ENCODE data around the gene MYO16.

MYO16 gene

DNA sequence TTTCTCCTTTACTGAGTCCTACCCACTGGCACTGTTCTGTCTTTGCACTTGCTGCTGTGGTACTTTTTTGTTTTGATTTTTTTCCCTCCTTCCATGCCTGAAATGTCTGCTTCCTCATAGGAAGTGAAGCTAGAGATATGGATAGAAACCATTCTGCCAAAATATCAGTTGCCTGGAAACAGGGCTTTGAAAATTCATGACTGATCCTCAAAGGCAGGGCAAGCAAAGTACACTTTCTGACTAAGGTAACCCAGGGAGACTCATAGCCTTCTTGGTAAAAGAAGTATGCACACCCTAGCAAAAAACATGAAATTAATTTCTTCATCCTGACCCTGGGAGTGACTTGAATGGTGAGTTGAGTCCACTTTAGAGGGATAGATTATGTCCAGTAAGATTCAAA, 329.8 kb downstream of the MYO16 start:
- H3K4me2 ChIP-seq (ENCODE audit: low read length): no peak overlapping the region
- H3K27ac ChIP-seq (ENCODE audit: low read depth, low read length): no peak overlapping the region
- no peaks in the 10 kb centered on the region for H3K4me1 ChIP-seq (ENCODE audit: control insufficient read depth, low read length)
- no peaks in the 10 kb centered on the region for H4K20me1 ChIP-seq (ENCODE audit: control insufficient read depth, insufficient read depth, low read depth, low read length)
- no peaks in the 10 kb centered on the region for H3K79me2 ChIP-seq (ENCODE audit: control insufficient read depth, low read length)
- H3K4me3 ChIP-seq (ENCODE audit: low read length): no peak overlapping the region
- no peaks in the 10 kb centered on the region for H3F3A ChIP-seq (ENCODE audit: control insufficient read depth, insufficient read depth)
- no peaks in the 10 kb centered on the region for H3K36me3 ChIP-seq (ENCODE audit: control insufficient read depth, low read length)
- TF ChIP-seq, protein P1, sequence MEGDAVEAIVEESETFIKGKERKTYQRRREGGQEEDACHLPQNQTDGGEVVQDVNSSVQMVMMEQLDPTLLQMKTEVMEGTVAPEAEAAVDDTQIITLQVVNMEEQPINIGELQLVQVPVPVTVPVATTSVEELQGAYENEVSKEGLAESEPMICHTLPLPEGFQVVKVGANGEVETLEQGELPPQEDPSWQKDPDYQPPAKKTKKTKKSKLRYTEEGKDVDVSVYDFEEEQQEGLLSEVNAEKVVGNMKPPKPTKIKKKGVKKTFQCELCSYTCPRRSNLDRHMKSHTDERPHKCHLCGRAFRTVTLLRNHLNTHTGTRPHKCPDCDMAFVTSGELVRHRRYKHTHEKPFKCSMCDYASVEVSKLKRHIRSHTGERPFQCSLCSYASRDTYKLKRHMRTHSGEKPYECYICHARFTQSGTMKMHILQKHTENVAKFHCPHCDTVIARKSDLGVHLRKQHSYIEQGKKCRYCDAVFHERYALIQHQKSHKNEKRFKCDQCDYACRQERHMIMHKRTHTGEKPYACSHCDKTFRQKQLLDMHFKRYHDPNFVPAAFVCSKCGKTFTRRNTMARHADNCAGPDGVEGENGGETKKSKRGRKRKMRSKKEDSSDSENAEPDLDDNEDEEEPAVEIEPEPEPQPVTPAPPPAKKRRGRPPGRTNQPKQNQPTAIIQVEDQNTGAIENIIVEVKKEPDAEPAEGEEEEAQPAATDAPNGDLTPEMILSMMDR (IDR thresholded peaks at IDR 0.05; ENCODE audit: low read depth, low read length, poor library complexity, severe bottlenecking): no peak
- TF ChIP-seq EZH2phosphoT487 (IDR thresholded peaks at IDR 0.05; ENCODE audit: borderline replicate concordance, low read length): no peak
- no peaks in the 10 kb centered on the region for H3K9me3 ChIP-seq (ENCODE audit: control insufficient read depth, insufficient read depth, low read length)
- no peaks in the 10 kb centered on the region for H3K9me2 ChIP-seq (replicated peaks; ENCODE audit: control insufficient read depth, low read length)
- no peaks in the 10 kb centered on the region for H3K27me3 ChIP-seq (ENCODE audit: control insufficient read depth, low read length)

DNA sequence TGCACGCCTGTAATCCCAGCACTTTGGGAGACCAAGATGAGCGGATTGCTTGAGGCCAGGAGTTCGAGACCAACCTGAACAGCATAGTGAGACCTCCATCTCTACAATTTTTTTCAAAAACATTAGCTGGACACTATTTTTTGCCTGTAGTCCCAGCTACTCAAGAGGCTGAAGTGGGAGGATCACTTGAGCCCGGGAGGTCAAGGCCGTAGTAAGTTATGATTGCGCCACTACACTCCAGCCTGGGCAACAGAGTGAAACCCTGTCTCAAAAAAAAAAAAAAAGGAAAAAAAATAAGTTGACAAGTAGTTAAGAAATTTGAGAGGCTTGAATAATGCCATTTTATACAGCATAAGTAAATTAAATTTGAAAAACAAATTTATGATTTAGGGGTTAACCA, 330.6 kb downstream of the MYO16 start:
- no peaks in the 10 kb centered on the region for H3K4me1 ChIP-seq (ENCODE audit: control insufficient read depth, low read length)
- no peaks in the 10 kb centered on the region for H3K79me2 ChIP-seq (ENCODE audit: control insufficient read depth, low read length)
- H3K9me2 ChIP-seq (replicated peaks; ENCODE audit: control insufficient read depth, low read length): no peaks in the 10 kb centered on the region
- no peaks in the 10 kb centered on the region for H3K27me3 ChIP-seq (ENCODE audit: control insufficient read depth, low read length)
- no peaks in the 10 kb centered on the region for H3K36me3 ChIP-seq (ENCODE audit: control insufficient read depth, low read length)
- H3F3A ChIP-seq (ENCODE audit: control insufficient read depth, insufficient read depth): no peaks in the 10 kb centered on the region
- H3K4me3 ChIP-seq (ENCODE audit: low read length): no peak overlapping the region
- no peak overlapping the region for H3K27ac ChIP-seq (ENCODE audit: low read depth, low read length)
- H3K9me3 ChIP-seq (ENCODE audit: control insufficient read depth, insufficient read depth, low read length): no peaks in the 10 kb centered on the region
- TF ChIP-seq EZH2phosphoT487 (IDR thresholded peaks at IDR 0.05; ENCODE audit: borderline replicate concordance, low read length): no peak
- TF ChIP-seq, protein P1 (IDR thresholded peaks at IDR 0.05; ENCODE audit: low read depth, low read length, poor library complexity, severe bottlenecking): no peak
- no peaks in the 10 kb centered on the region for H4K20me1 ChIP-seq (ENCODE audit: control insufficient read depth, insufficient read depth, low read depth, low read length)
- H3K4me2 ChIP-seq (ENCODE audit: low read length): no peak overlapping the region

DNA sequence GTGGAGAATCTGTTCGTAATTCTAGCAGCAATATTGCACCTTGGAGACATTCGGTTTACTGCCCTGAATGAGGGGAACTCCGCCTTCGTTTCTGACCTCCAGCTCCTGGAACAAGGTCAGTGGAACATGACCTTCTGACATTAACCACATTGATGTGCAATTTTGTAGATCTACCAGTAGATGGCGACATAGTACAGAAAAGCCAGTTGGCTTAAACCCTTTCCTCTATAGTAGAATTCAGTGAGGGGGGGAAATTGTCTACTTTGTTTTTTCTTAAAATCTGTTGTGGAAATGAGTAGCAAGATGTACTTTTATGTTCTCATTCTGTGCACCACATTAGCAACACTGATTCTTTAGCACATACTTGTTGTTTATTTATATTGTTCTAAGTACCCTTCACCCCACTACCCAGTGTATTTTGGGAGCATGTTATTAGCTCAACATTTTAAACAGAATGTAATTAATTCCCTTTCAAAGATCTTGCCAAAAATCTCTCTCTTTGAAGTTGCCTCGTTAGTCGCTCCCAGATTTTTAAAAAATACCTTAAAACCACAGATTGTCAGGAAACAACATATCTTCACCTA, 332.2 kb downstream of the MYO16 start:
- no peaks in the 10 kb centered on the region for H3K4me1 ChIP-seq (ENCODE audit: control insufficient read depth, low read length)
- no peak overlapping the region for H3K4me3 ChIP-seq (ENCODE audit: low read length)
- no peaks in the 10 kb centered on the region for H3K79me2 ChIP-seq (ENCODE audit: control insufficient read depth, low read length)
- no peaks in the 10 kb centered on the region for H3K27me3 ChIP-seq (ENCODE audit: control insufficient read depth, low read length)
- no peak overlapping the region for H3K4me2 ChIP-seq (ENCODE audit: low read length)
- no peaks in the 10 kb centered on the region for H3K9me3 ChIP-seq (ENCODE audit: control insufficient read depth, insufficient read depth, low read length)
- no peaks in the 10 kb centered on the region for H4K20me1 ChIP-seq (ENCODE audit: control insufficient read depth, insufficient read depth, low read depth, low read length)
- no peaks in the 10 kb centered on the region for H3K9me2 ChIP-seq (replicated peaks; ENCODE audit: control insufficient read depth, low read length)
- TF ChIP-seq EZH2phosphoT487 (IDR thresholded peaks at IDR 0.05; ENCODE audit: borderline replicate concordance, low read length): no peak
- TF ChIP-seq, protein P1 (IDR thresholded peaks at IDR 0.05; ENCODE audit: low read depth, low read length, poor library complexity, severe bottlenecking): peak; percentile 68
- no peaks in the 10 kb centered on the region for H3F3A ChIP-seq (ENCODE audit: control insufficient read depth, insufficient read depth)
- no peak overlapping the region for H3K27ac ChIP-seq (ENCODE audit: low read depth, low read length)
- no peaks in the 10 kb centered on the region for H3K36me3 ChIP-seq (ENCODE audit: control insufficient read depth, low read length)
